ENCODE results near the gene ZNF681.
"Not testable (repeated sequence)": the region's sequence is repeated elsewhere in the genome, so short reads cannot be mapped to it uniquely, and the experiment has no call there.

Gene ZNF681

GRCh38 chr19:23771761-23772674, 13.3 kb upstream of the ZNF681 start:
- no peak for DNase-seq

- DNase-seq: no peak
Measured at GRCh38 chr19:23771316-23771715, 12.6 kb upstream of the ZNF681 start.

GRCh38 chr19:23770672-23771250, 12.1 kb upstream of the ZNF681 start:
- no peak for DNase-seq

DNA sequence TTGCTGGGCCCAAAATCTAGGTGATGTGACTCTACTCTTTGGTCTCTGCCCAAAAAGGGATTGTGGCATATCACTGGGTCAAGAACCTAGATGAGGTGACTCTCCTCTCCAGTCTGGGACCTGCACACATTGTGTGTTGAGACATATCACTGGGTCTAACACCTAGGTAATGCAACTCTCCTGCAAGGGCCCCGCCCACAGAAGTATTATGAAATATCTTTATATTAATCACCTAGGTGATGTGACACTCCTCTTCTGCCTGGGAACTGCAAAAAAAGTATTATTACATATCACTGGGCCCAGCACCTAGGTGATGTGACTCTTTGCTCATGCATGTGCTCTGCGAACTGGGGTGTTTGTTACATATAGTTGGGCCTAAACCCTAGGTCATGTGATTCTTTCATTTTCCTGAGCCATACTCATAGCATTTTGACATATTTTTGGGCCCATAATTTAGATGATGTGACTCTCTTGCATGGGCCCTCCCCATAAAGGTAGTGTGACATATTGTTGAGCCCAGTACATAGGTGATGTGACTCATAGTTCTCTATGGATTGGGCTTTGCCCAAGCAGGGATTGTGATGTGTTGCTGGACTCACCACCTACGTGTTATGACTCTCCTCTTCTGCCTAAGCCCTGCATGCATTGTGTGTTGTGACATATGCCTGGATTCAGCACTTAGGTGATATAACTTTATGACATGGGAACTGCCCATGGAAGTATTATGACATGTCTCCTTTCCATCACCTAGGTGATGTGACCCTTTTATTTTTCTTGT, 11.2 kb upstream of the ZNF681 start:
- DNase-seq: no peak

- no peak for DNase-seq
Measured at GRCh38 chr19:23766951-23767350, 8.3 kb upstream of the ZNF681 start.

DNA sequence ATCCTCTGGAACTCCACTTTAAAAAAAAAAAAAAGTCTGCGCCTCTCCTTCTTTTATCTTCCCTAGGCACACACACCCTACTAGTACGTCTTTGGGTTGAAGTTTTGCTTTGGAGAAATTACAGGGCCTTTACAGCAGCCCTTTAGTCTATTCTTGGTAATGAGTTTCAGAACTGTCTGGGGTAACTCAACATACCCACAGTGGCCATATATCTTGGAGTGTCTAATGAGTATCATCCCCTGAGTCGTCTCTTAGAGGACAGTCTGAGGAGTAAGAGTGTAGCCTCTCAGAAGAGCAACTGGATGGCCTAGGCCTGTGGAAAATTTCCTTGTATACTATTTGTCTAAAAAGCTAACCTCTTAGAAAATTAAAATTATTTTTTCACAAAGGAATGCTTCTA, 6.1 kb upstream of the ZNF681 start:
- no peak for DNase-seq

DNA sequence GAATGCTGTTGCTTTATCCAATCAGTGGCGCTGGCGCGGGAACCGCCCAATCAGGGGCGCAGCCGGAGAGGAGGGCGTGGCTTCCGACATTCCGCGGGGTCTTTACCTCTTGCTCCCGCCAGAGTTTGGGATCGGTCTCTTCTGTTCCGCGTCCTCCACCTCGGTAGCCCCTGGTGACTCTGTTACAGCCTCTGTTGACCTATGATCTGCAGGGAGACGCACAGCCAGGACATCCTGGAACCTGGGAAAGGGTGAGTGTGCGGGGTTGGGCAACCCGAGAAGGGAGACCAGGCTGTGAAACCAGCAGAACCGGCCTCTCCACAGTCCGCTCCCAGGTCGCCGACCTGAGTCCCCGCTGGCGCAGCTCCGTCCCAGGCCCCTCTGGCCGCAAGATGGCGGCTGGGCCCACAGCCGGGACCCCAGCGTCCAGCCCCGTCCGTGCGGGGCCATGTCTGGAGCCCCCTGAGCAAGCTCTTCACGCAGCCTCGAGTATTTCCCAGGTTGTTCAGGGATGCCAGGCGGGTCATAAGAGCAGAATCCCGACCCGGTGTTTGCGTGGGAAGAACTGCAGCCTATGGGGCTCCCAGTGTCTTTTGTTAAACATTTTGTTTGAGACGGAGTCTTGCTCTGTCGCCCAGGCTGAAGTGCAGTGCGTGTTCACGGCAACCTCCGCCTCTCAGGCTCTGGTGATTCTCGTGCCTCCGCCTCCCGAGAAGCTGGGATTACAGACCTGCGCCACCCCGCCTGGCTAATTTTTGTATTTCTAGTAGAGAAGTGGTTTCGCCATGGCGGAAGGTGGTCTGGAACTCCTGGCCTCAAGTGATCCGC, 4.4 kb upstream of the ZNF681 start:
- peak; percentile 56 to 84 for DNase-seq

DNA sequence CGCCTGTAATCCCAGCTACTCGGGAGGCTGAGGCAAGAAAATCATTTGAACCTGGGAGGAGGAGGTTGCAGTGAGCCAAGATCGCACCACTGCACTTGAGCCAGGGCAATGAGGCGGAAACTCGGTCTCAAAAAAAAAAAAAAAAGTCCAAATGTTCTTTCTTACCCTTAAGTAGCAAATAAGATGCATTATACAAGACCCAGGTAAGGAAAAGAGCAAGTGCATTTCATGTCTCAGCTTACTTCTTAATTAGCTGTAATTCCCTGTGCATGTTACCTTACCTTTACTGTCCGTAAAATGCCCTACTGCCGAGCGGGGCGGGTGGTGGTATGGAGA, 3.8 kb upstream of the ZNF681 start:
- no peak for DNase-seq

DNA sequence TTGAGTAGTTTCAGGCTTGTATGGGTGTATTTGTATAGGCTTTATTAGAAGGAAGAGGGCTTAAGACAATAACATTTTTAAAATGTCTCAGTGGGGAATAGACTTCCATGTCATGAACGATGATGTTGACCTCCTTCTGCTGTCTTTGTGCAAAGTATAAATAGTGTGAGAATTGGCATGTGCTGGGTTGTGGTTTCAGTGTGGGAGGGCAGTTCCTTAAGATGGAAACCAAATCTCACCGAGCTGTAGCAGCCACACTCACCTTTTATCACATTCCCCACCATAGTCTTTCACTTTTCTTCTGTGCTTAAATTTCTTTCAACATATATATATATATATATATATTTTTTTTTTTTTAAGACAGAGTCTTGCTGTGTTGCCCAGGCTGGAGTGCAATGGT, 1.6 kb upstream of the ZNF681 start:
- DNase-seq: not testable (repeated sequence)

GRCh38 chr19:23743633-23744232, 15.0 kb downstream of the ZNF681 start:
- DNase-seq: not testable (repeated sequence)

DNA sequence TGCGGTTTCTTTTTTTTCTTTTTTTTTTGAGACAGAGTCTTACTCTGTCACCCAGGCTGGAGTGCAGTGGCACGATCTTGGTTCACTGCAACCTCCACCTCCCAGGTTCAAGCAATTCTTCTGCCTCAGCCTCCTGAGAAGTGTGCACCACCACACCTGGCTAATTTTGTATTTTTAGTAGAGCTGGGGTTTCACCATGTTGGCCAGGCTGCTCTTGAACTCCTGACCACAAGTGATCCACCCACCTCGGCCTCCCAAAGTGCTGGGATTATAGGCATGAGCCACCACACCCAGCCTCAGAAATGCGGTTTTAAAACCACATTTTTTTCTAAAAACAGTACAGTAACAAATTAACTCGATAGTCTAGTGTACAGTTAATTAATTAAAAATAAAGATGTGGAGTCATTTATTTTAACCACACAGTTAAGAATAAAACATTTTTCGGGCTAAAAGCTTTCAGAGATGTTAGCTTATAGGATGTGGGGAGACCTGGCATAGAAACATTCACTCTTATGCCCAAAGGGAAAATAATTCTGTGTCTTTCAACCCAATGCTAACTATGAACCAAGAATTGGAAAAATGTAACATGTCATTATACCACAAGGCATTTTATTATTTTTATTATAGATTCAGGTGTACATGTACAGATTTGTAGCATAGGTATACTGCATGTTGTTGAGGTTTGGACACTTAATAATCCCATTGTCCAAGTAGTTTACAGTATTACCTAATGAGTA, 27.8 kb downstream of the ZNF681 start:
- DNase-seq: not testable (repeated sequence)

GRCh38 chr19:23724161-23724560, 34.5 kb downstream of the ZNF681 start:
- not testable (repeated sequence) for DNase-seq

DNA sequence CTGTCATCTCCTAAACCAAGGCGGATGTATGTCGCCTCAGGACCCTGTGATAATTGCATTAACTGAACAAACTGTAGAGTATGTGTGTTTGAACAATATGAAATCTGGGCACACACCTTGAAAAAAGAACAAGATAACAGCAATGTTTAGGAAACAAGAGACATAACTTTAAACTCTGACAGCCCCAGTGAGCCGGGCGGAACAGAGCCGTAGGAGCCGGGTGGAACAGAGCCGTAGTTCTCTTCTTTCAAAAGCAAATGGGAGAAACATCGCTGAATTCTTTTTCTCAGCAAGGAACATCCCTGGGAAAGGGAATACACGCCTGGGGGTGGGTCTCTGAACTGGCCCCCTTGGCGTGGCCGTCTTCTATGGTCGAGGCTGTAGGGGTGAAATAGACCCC, 39.9 kb downstream of the ZNF681 start:
- no peak for DNase-seq

GRCh38 chr19:23716792-23717191, 41.9 kb downstream of the ZNF681 start:
- no peak for DNase-seq

- DNase-seq: no peak
Measured at GRCh38 chr19:23709347-23709746, 49.3 kb downstream of the ZNF681 start.

DNA sequence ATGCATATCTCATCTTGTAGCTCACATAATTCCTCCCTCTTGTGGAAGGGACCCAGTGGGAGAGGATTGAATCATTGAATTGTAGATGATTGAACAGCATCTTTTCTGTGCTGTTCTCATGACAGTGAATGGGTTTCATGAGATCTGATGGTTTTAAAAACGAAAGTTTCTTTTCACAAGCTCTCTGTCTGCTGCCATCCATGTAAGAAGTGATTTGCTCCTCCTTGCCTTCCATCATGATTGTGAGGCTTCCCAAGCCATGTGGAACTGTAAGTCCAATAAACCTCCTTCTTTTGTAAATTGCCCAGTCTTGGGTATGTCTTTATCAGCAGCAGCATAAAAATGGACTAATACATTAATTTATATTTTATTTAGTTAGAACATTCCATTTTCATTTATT, 52.0 kb downstream of the ZNF681 start:
- DNase-seq: no peak

DNA sequence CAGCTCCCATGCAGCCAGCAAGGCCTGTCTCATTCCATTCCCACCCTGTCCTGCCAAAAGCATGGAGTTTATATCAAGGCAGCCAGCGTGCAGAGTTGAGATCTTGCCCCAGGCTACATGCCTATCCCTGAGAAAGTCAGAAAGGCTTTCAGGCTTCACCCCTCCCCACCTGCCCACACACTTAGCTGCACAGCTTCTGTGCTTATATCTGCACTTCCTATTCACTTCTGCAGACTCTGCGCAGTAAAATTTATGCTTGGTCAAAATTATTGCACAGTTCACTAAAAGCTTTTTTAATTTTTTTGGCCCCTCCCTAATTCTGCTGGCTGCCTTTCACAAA, 59.2 kb downstream of the ZNF681 start:
- no peak for DNase-seq

- no peak for DNase-seq
Measured at GRCh38 chr19:23698711-23699520, 59.8 kb downstream of the ZNF681 start.

DNA sequence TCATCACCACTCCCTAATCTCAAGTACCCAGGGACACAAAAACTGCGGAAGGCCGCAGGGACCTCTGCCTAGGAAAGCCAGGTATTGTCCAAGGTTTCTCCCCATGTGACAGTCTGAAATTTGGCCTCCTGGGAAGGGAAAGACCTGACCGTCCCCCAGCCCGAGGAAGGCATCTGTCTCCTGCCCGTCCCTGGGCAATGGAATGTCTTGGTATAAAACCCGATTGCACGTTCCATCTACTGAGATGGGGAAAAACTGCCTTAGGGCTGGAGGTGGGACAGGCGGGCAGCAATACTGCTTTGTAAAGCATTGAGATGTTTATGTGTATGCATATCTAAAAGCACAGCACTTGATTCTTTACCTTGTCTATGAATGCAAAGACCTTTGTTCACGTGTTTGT, 65.8 kb downstream of the ZNF681 start:
- DNase-seq: not testable (repeated sequence)
